ENCODE results near the gene YTHDC2.

- TF ChIP-seq POLR2A (IDR thresholded peaks at IDR 0.05; ENCODE audit: low read depth, low read length): no peak
- TF ChIP-seq TAF1 (IDR thresholded peaks at IDR 0.05; ENCODE audit: borderline replicate concordance, low read depth, low read length): no peak
These were observed 34.8 kb upstream of the YTHDC2 start for GRCh38 chr5:113478691-113479090.
